Testis (tissue), 3 donors: ENCODE data around the gene ITPRID1. TPM values are rescaled to one million over a fixed set of nuclear protein-coding genes. Genes with fewer than 3 reads are reported as not detected.

Experiments
- DNase-seq: peaks from one replicate; pipeline ENCODE4 v3.0.0-alpha.2; 2019
- H3K27ac ChIP-seq, 2 donors: fragments of 200-600 bp; sonication (generic); one replicate each; pipeline ENCODE4 v1.5.1; 2019
- H3K27me3 ChIP-seq: fragments of 200-600 bp; sonication (generic); one replicate; pipeline ENCODE4 v1.5.1; 2019
- H3K36me3 ChIP-seq: fragments of 200-600 bp; sonication (generic); one replicate; pipeline ENCODE4 v1.5.1; 2017; ENCODE audit warnings: low read depth; ENCODE audit errors: missing control alignments
- H3K4me1 ChIP-seq: fragments of 200-600 bp; sonication (generic); one replicate; pipeline ENCODE4 v1.5.1; 2019
- H3K4me3 ChIP-seq, 2 donors: fragments of 200-600 bp; sonication (generic); one replicate each; pipeline ENCODE4 v1.5.1; 2017 to 2019
- H3K9me3 ChIP-seq: fragments of 200-600 bp; sonication (generic); one replicate; pipeline ENCODE4 v1.5.1; 2017
- CTCF ChIP-seq, 3 experiments: fragments of 450-650 bp in 2 of 3; fragments of 200-600 bp in 1 of 3; sonication (generic) in 1 of 3; IDR thresholded peaks; one replicate each; pipeline ENCODE4 v1.5.1; 2016 to 2019; ENCODE audit warnings: antibody characterized with exemption in 3 of 3, mild to moderate bottlenecking in 2 of 3, moderate library complexity in 1 of 3
- POLR2A ChIP-seq: fragments of 450-650 bp; IDR thresholded peaks from one replicate; pipeline ENCODE4 v1.6.1; 2017; ENCODE audit warnings: antibody characterized with exemption, mild to moderate bottlenecking, moderate library complexity
- WGBS, 2 donors: methylation state at CpG; one replicate each; pipeline ENCODE4 v1.1.5; 2018; 5-methylcytosine and 5-hydroxymethylcytosine counted together
- intact Hi-C: fragments of 100-400 bp; cut with DNase I; formaldehyde crosslinking; loops from one replicate; pipeline ENCODE4 v1.15.1; 2023; ENCODE audit warnings: low total_unique reads
- polyA plus RNA-seq: library from polyadenylated mRNA; stranded (reverse); fragments of 350-450 nt; fragmentation: Illumina TruSeq; extraction: RNeasy Lipid Tissue Mini Kit (QIAGEN cat#74804); gene quantifications from one replicate; pipeline ENCODE4 v1.2.3, GENCODE V29; 2014; ENCODE audit warnings: low read depth, low replicate concordance; ENCODE audit not compliant: insufficient read depth
- total RNA-seq, 2 donors: library from RNA; depleted of rRNA; stranded (reverse); fragments of >200 nt; gene quantifications; one replicate each; pipeline ENCODE4 v1.2.3, GENCODE V29; 2016

The ITPRID1 gene
- total and polyA plus RNA-seq, 3 donors from 2014 or later: 1.6 to 2.3 (median 2.1) TPM

- Histone ChIP-seq H3K4me3 (no peak overlapping the region), H3K36me3 (no peaks in the 10 kb centered on the region), H3K27ac (no peak overlapping the region), H3K9me3 (no peaks in the 10 kb centered on the region), H3K27me3 (no peaks in the 10 kb centered on the region), H3K4me1 (no peaks in the 10 kb centered on the region)
- intact Hi-C loops: no loop called here
- no peak for DNase-seq
- TF ChIP-seq CTCF (IDR thresholded peaks at IDR 0.05) (no peak), POLR2A (no peak)
- 70 to 71% methylated on average over 6 of the region's 6 CpGs for WGBS, 2 donors
Observed at GRCh38 chr7:31487071-31487470, 26.8 kb upstream of the ITPRID1 start.

GRCh38 chr7:31487476-31487875, 26.4 kb upstream of the ITPRID1 start:
- Histone ChIP-seq H3K9me3 (no peaks in the 10 kb centered on the region), H3K27ac (no peak overlapping the region), H3K4me3 (no peak overlapping the region), H3K4me1 (no peaks in the 10 kb centered on the region), H3K36me3 (no peaks in the 10 kb centered on the region), H3K27me3 (no peaks in the 10 kb centered on the region)
- TF ChIP-seq POLR2A (no peak), CTCF (IDR thresholded peaks at IDR 0.05) (no peak)
- intact Hi-C loops: no loop called here
- DNase-seq: no peak
- WGBS, 2 donors: 88% methylated on average over 1 of the region's 1 CpG

- TF ChIP-seq CTCF (IDR thresholded peaks at IDR 0.05) (peak; percentile 22 to 58 (median 23)), POLR2A (no peak)
- H3K9me3 ChIP-seq: no peaks in the 10 kb centered on the region
- 30 to 39% methylated on average over 15 of the region's 15 CpGs for WGBS, 2 donors
- DNase-seq: peak; percentile 80
- H3K27me3 ChIP-seq: no peaks in the 10 kb centered on the region
- H3K4me1 ChIP-seq: no peaks in the 10 kb centered on the region
- intact Hi-C loops: no loop called here
- no peak overlapping the region for H3K4me3 ChIP-seq
- H3K36me3 ChIP-seq: no peaks in the 10 kb centered on the region
- H3K27ac ChIP-seq: no peak overlapping the region
Observed at GRCh38 chr7:31488562-31489203, 25.2 kb upstream of the ITPRID1 start.

- Histone ChIP-seq H3K9me3 (no peaks in the 10 kb centered on the region), H3K36me3 (no peaks in the 10 kb centered on the region), H3K4me3 (no peak overlapping the region), H3K27me3 (no peaks in the 10 kb centered on the region), H3K4me1 (no peaks in the 10 kb centered on the region), H3K27ac (no peak overlapping the region)
- TF ChIP-seq CTCF (IDR thresholded peaks at IDR 0.05) (no peak), POLR2A (no peak)
- intact Hi-C loops: no loop called here
- WGBS, 2 donors: 54 to 66% methylated on average over 2 of the region's 2 CpGs
- no peak for DNase-seq
Observed at GRCh38 chr7:31490796-31491314, 23.0 kb upstream of the ITPRID1 start.

DNA sequence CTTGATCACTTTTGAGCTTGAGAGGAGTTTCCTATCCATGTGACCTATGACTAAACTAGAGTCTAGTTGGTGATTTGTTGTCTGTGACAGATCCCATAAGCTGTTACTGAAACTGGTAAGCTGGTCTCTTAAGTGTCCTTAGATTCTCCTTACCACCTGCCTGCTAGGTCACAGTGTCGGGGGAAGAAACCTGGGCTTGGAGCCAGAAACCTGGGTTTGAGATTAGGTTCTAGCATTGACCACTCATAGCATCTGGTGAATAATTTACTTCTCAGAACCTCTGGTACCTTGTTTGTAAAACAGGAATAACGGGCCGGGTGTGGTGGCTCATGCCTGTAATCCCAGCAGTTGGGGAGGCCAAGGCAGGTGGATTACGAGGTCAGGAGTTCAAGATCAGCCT, 21.8 kb upstream of the ITPRID1 start:
- 71 to 86% methylated on average over 4 of the region's 4 CpGs for WGBS, 2 donors
- no peaks in the 10 kb centered on the region for H3K27me3 ChIP-seq
- intact Hi-C loops: no loop called here
- H3K9me3 ChIP-seq: no peaks in the 10 kb centered on the region
- no peak overlapping the region for H3K4me3 ChIP-seq
- no peak overlapping the region for H3K27ac ChIP-seq
- no peaks in the 10 kb centered on the region for H3K36me3 ChIP-seq
- H3K4me1 ChIP-seq: no peaks in the 10 kb centered on the region
- TF ChIP-seq POLR2A: no peak
- no peak for TF ChIP-seq CTCF (IDR thresholded peaks at IDR 0.05)
- DNase-seq: no peak
